H1 (cell line): ENCODE measurements around the gene ADGRL2. TPM values are rescaled to one million over a fixed set of nuclear protein-coding genes. Genes with fewer than 3 reads are reported as not detected.
A peak's percentile ranks its signal among the peaks of the same experiment; 100 is the strongest.

Source experiments
- CTCF ChIA-PET: fragments of 300-600 bp; sonication (Branson Sonifier 250); formaldehyde crosslinking; loops from one replicate; lab custom pipeline; 2021; ENCODE audit not compliant: partially characterized antibody; lab: Charles Lee
- POLR2A ChIA-PET: fragments of 300-600 bp; sonication (Branson Sonifier 250); formaldehyde crosslinking; loops from one replicate; lab custom pipeline; 2021; ENCODE audit warnings: inconsistent platforms; ENCODE audit not compliant: partially characterized antibody; lab: Charles Lee
- DNase-seq, 2 experiments: peaks; one replicate each; pipeline versions ENCODE4 v3.0.0 to v3.0.0-alpha.2; 2010 to 2022; ENCODE audit warnings: low spot score in 2 of 2, low read depth in 1 of 2, mixed read lengths in 1 of 2
- FAIRE-seq: peaks from 2 replicates; lab custom pipeline; 2011; peaks lifted over from hg19 to GRCh38; lab: Jason Lieb, UNC
- H2AFZ ChIP-seq: 2 replicates; pipeline ENCODE4 v1.8.1; 2012; ENCODE audit warnings: low read length, inconsistent platforms
- H2AK5ac ChIP-seq: 2 replicates; pipeline ENCODE4 v1.6.1; 2013; ENCODE audit warnings: low read depth, low read length
- H2BK120ac ChIP-seq: replicated peaks from 2 replicates; pipeline ENCODE3; 2013; ENCODE audit warnings: low read depth, low read length, inconsistent platforms
- H2BK12ac ChIP-seq: 2 replicates; pipeline ENCODE4 v1.6.1; 2013; ENCODE audit warnings: low read depth, low read length
- H2BK15ac ChIP-seq: 2 replicates; pipeline ENCODE4 v1.6.1; 2013; ENCODE audit warnings: low read length
- H2BK20ac ChIP-seq: 2 replicates; pipeline ENCODE4 v1.6.1; 2013; ENCODE audit warnings: low read length
- H2BK5ac ChIP-seq: 2 replicates; pipeline ENCODE4 v1.6.1; 2013; ENCODE audit warnings: low read depth, low read length
- H3K14ac ChIP-seq: 2 replicates; pipeline ENCODE4 v1.6.1; 2013; ENCODE audit warnings: inconsistent platforms; ENCODE audit not compliant: insufficient read length
- H3K18ac ChIP-seq: 2 replicates; pipeline ENCODE4 v1.6.1; 2013; ENCODE audit warnings: low read length; ENCODE audit errors: extremely low read depth
- H3K23ac ChIP-seq: 2 replicates; pipeline ENCODE4 v1.6.1; 2013; ENCODE audit warnings: inconsistent platforms; ENCODE audit not compliant: insufficient read length
- H3K23me2 ChIP-seq: 2 replicates; pipeline ENCODE4 v1.6.1; 2013; ENCODE audit warnings: low read depth, low read length
- H3K27ac ChIP-seq: 2 replicates; pipeline ENCODE4 v1.6.1; 2011; ENCODE audit warnings: low read depth, low read length, inconsistent platforms
- H3K27me3 ChIP-seq, 4 experiments: replicated peaks in 1 of 4; 1 replicate in 1 of 4; 2 replicates in 3 of 4; pipeline versions ENCODE4 v1.6.1 to v1.8.1; 2011 to 2013; ENCODE audit warnings: low read length in 3 of 4, mild to moderate bottlenecking in 3 of 4, inconsistent platforms in 2 of 4, mixed read lengths in 2 of 4, moderate library complexity in 1 of 4; ENCODE audit not compliant: control insufficient read depth in 3 of 4, insufficient read depth in 3 of 4; ENCODE audit errors: extremely low read depth in 1 of 4
- H3K36me3 ChIP-seq, 4 experiments: 2 replicates each; pipeline versions ENCODE4 v1.6.1 to v1.8.1; 2011 to 2013; ENCODE audit warnings: mild to moderate bottlenecking in 4 of 4, low read length in 3 of 4, moderate library complexity in 2 of 4, control low read depth in 1 of 4, inconsistent platforms in 1 of 4; ENCODE audit not compliant: insufficient read depth in 4 of 4, control insufficient read depth in 2 of 4
- H3K4ac ChIP-seq: replicated peaks from 2 replicates; pipeline ENCODE3; 2013; ENCODE audit warnings: low read length, low read depth, mixed read lengths, inconsistent platforms; ENCODE audit not compliant: insufficient read length
- H3K4me1 ChIP-seq, 4 experiments: replicated peaks in 1 of 4; 1 replicate in 1 of 4; 2 replicates in 3 of 4; pipeline versions ENCODE4 v1.6.1 to v1.8.1; 2011 to 2013; ENCODE audit warnings: low read length in 3 of 4, inconsistent platforms in 2 of 4, mixed read lengths in 1 of 4; ENCODE audit not compliant: insufficient read depth in 4 of 4, control insufficient read depth in 3 of 4
- H3K4me2 ChIP-seq, 2 experiments: 2 replicates each; pipeline versions ENCODE4 v1.6.1 to v1.8.1; 2011 to 2013; ENCODE audit warnings: low read depth in 2 of 2, low read length in 2 of 2, control low read depth in 1 of 2, inconsistent platforms in 1 of 2, mild to moderate bottlenecking in 1 of 2; ENCODE audit not compliant: insufficient read depth in 1 of 2
- H3K4me3 ChIP-seq, 4 experiments: fragments of 200-600, 300-600 bp in 1 of 4; sonication (generic), shearing (Covaris generic), sonication (Bioruptor Twin) in 1 of 4; 2 replicates each; pipeline versions ENCODE4 v1.5.1 to v1.8.1; 2011 to 2016; ENCODE audit warnings: low read length in 4 of 4, low read depth in 3 of 4, control low read depth in 2 of 4, inconsistent platforms in 2 of 4, mild to moderate bottlenecking in 2 of 4, mixed read lengths in 1 of 4, moderate library complexity in 1 of 4; ENCODE audit not compliant: insufficient read depth in 2 of 4; ENCODE audit errors: extremely low read depth in 1 of 4
- H3K56ac ChIP-seq: replicated peaks from 2 replicates; pipeline ENCODE3; 2013; ENCODE audit warnings: low read depth, mild to moderate bottlenecking, mixed read lengths, low read length, inconsistent platforms; ENCODE audit not compliant: insufficient read length
- H3K79me1 ChIP-seq: 2 replicates; pipeline ENCODE4 v1.6.1; 2013; ENCODE audit warnings: low read depth, low read length, control low read depth
- H3K79me2 ChIP-seq, 2 experiments: 2 replicates each; pipeline versions ENCODE4 v1.6.1 to v1.8.1; 2012 to 2013; ENCODE audit warnings: low read length in 2 of 2, mild to moderate bottlenecking in 2 of 2, inconsistent platforms in 1 of 2; ENCODE audit not compliant: insufficient read depth in 2 of 2, control insufficient read depth in 1 of 2
- H3K9ac ChIP-seq, 4 experiments: replicated peaks in 1 of 4; 1 replicate in 1 of 4; 2 replicates in 3 of 4; pipeline versions ENCODE4 v1.6.1 to v1.8.1; 2011 to 2013; ENCODE audit warnings: low read depth in 3 of 4, low read length in 3 of 4, control low read depth in 2 of 4, mild to moderate bottlenecking in 2 of 4, moderate library complexity in 2 of 4, inconsistent platforms in 1 of 4; ENCODE audit errors: extremely low read depth in 1 of 4
- H3K9me3 ChIP-seq, 2 experiments: 2 replicates each; pipeline versions ENCODE4 v1.6.1 to v1.8.1; 2012 to 2013; ENCODE audit warnings: mild to moderate bottlenecking in 2 of 2, moderate library complexity in 2 of 2, control low read depth in 1 of 2, inconsistent platforms in 1 of 2, low read depth in 1 of 2, low read length in 1 of 2, mixed read lengths in 1 of 2; ENCODE audit not compliant: insufficient read depth in 2 of 2
- H4K20me1 ChIP-seq, 2 experiments: replicated peaks in 1 of 2; 2 replicates each; pipeline versions ENCODE3 to v1.8.1; 2011 to 2013; ENCODE audit warnings: inconsistent platforms in 2 of 2, low read length in 2 of 2, mild to moderate bottlenecking in 1 of 2; ENCODE audit not compliant: insufficient read depth in 2 of 2, control insufficient read depth in 1 of 2
- H4K5ac ChIP-seq: 2 replicates; pipeline ENCODE4 v1.6.1; 2013; ENCODE audit warnings: low read length, low read depth, mixed read lengths, inconsistent platforms; ENCODE audit not compliant: insufficient read length
- H4K8ac ChIP-seq: 2 replicates; pipeline ENCODE4 v1.8.0; 2013; ENCODE audit warnings: mild to moderate bottlenecking, moderate library complexity, low read length, inconsistent platforms; ENCODE audit not compliant: insufficient read depth; ENCODE audit errors: extremely low read depth
- H4K91ac ChIP-seq: replicated peaks from 2 replicates; pipeline ENCODE3; 2013; ENCODE audit warnings: low read length, mixed read lengths, inconsistent platforms; ENCODE audit not compliant: insufficient read length
- BCL11A ChIP-seq, 2 experiments: IDR thresholded peaks; one replicate each; pipeline ENCODE4 v1.6.1; 2011; ENCODE audit warnings: low read depth in 2 of 2, low read length in 2 of 2, mild to moderate bottlenecking in 2 of 2
- EZH2 ChIP-seq: fragments of 200-600 bp; sonication (generic); IDR thresholded peaks from 2 replicates; pipeline ENCODE4 v1.7.1; 2012; ENCODE audit warnings: low read depth, mild to moderate bottlenecking, moderate library complexity, low read length, inconsistent platforms; ENCODE audit not compliant: severe bottlenecking
- MAFK ChIP-seq: IDR thresholded peaks from 2 replicates; pipeline ENCODE4 v1.6.1; 2012; ENCODE audit warnings: low read depth, mild to moderate bottlenecking, improper control_type of control experiment, low read length
- POLR2AphosphoS5 ChIP-seq: IDR thresholded peaks from 2 replicates; pipeline ENCODE4 v1.6.1; 2011; ENCODE audit warnings: low read depth, low read length
- SUZ12 ChIP-seq: fragments of 200-600 bp; sonication (generic); IDR thresholded peaks from 2 replicates; pipeline ENCODE4 v1.6.1; 2012; ENCODE audit warnings: mild to moderate bottlenecking, inconsistent platforms, low read length, moderate library complexity, mixed read lengths
- WGBS, 2 experiments: shearing (Covaris generic) in 1 of 2; methylation state at CpG; one replicate each; pipeline versions ENCODE4 v1.1.6 to v1.1.7; 2013 to 2015; ENCODE audit warnings: low lambda C conversion rate in 2 of 2, mixed read lengths in 2 of 2, inconsistent platforms in 1 of 2, low coverage in 1 of 2, missing lambda C conversion rate in 1 of 2; ENCODE audit not compliant: insufficient replicate concordance in 2 of 2, insufficient coverage in 1 of 2, insufficient read length in 1 of 2; ENCODE audit errors: extremely low coverage in 1 of 2, missing lambda C conversion rate in 1 of 2; 5-methylcytosine and 5-hydroxymethylcytosine counted together
- polyA plus RNA-seq, 7 experiments: library from polyadenylated mRNA; depleted of rRNA in 3 of 7; stranded (reverse) in 5 of 7; unstranded in 2 of 7; fragments of >200 nt in 5 of 7; fragments of 200-250 nt in 2 of 7; gene quantifications; 1 replicate in 5 of 7; 2 replicates in 1 of 7; 4 replicates in 1 of 7; pipeline versions ENCODE4 v1.2.1 to v1.2.3, GENCODE V29; 2011 to 2013; ENCODE audit warnings: missing spikeins in 2 of 7, mixed read lengths in 2 of 7
- total RNA-seq: library from RNA; stranded (reverse); fragmentation: NEBNext Ultra II Directional; extraction: Animal tissue kit (Norgen Biotek cat#: 25700); gene quantifications from 2 replicates; pipeline ENCODE4 v1.2.1, GENCODE V29; 2021

Gene ADGRL2
- total and polyA plus RNA-seq, 2 of the 8 experiments (the other 6 are each of a cell fraction or from before 2014, with no cell fraction given) = 113 to 124 TPM

DNA sequence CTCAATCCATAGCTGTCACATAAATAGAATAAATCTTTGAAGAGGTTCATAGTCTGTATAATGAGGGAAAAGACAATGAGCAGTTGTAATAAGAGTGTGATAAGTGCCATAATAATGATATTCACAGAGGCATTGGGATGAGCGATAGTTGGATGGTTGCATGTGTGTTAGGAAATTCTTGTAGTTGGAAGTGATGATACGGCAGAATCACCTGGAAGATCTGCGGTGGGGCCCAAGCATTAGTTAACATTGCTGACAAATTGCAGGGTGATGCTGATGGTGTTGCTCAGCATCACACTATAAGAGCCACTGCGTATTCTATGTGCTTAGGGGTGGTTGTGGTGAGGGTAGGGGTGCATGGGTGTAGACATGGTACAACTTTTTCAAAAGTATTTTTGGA lies 41.1 kb downstream of the ADGRL2 start:
- H3K4ac ChIP-seq = no peak overlapping the region
- H3K56ac ChIP-seq = no peak overlapping the region
- ChIA-PET POLR2A (no interaction called here), CTCF (no interaction called here)
- H3K9ac ChIP-seq = no peak overlapping the region
- no peaks in the 10 kb centered on the region for H3K27me3 ChIP-seq
- no peak overlapping the region for H3K4me3 ChIP-seq
- WGBS, 2 experiments = 69% methylated on average over 4 of the region's 4 CpGs; no CpG with 5 or more reads in 1 of the 2 experiments
- DNase-seq (no peak), FAIRE-seq (no peak)
- peaks cover 0 to 93% of the 10 kb centered on the region in 2 experiments; a peak in 3 of 4 replicates for H3K79me2 ChIP-seq
- H3K23ac ChIP-seq = no peak overlapping the region
- no peak overlapping the region for H2BK20ac ChIP-seq
- H4K8ac ChIP-seq = no peak overlapping the region
- peaks cover 0 to under 1% (median 0%) of the 10 kb centered on the region in 4 experiments; a peak in 1 of 7 replicates for H3K4me1 ChIP-seq
- H3K4me2 ChIP-seq = no peak overlapping the region
- H3K14ac ChIP-seq = no peak overlapping the region
- peaks cover 3% of the 10 kb centered on the region in 2 experiments for H4K20me1 ChIP-seq
- TF ChIP-seq POLR2AphosphoS5 (no peak), SUZ12 (no peak), MAFK (0 out of 2 replicates have a peak, but pooled peaks have one; percentile 34), BCL11A (IDR thresholded peaks at IDR 0.05; ENCODE audit: low read depth in 2 of 2, low read length in 2 of 2) (no peak), EZH2 (no peak)
- no peak overlapping the region for H3K27ac ChIP-seq
- no peaks in the 10 kb centered on the region; the same call in 1 of the 2 replicates for H3K79me1 ChIP-seq
- no peak overlapping the region for H2BK5ac ChIP-seq
- no peak overlapping the region for H3K18ac ChIP-seq
- peaks cover 0 to 64% (median 2%) of the 10 kb centered on the region in 4 experiments; a peak in 5 of 8 replicates for H3K36me3 ChIP-seq
- no peaks in the 10 kb centered on the region for H3K23me2 ChIP-seq
- H2AFZ ChIP-seq = no peak overlapping the region
- H2AK5ac ChIP-seq = no peak overlapping the region
- no peaks in the 10 kb centered on the region for H3K9me3 ChIP-seq
- no peak overlapping the region for H2BK12ac ChIP-seq
- H2BK120ac ChIP-seq = no peak overlapping the region
- no peak overlapping the region for H4K5ac ChIP-seq
- no peak overlapping the region for H4K91ac ChIP-seq
- H2BK15ac ChIP-seq = no peak overlapping the region
